ENCODE measurements around the gene DLL3.

GRCh38 chr19:39467941-39468340, 30.8 kb upstream of the DLL3 start:
- TF ChIP-seq POLR2A (IDR thresholded peaks at IDR 0.05), result no peak
- TF ChIP-seq, protein P1, sequence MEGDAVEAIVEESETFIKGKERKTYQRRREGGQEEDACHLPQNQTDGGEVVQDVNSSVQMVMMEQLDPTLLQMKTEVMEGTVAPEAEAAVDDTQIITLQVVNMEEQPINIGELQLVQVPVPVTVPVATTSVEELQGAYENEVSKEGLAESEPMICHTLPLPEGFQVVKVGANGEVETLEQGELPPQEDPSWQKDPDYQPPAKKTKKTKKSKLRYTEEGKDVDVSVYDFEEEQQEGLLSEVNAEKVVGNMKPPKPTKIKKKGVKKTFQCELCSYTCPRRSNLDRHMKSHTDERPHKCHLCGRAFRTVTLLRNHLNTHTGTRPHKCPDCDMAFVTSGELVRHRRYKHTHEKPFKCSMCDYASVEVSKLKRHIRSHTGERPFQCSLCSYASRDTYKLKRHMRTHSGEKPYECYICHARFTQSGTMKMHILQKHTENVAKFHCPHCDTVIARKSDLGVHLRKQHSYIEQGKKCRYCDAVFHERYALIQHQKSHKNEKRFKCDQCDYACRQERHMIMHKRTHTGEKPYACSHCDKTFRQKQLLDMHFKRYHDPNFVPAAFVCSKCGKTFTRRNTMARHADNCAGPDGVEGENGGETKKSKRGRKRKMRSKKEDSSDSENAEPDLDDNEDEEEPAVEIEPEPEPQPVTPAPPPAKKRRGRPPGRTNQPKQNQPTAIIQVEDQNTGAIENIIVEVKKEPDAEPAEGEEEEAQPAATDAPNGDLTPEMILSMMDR (IDR thresholded peaks at IDR 0.05), result no peak
- no peak for TF ChIP-seq POLR2AphosphoS5 (IDR thresholded peaks at IDR 0.05)
